ENCODE data around the gene PTPRN2.
"Not testable (repeated sequence)": the region's sequence is repeated elsewhere in the genome, so short reads cannot be mapped to it uniquely, and the experiment has no call there.

The PTPRN2 gene

DNA sequence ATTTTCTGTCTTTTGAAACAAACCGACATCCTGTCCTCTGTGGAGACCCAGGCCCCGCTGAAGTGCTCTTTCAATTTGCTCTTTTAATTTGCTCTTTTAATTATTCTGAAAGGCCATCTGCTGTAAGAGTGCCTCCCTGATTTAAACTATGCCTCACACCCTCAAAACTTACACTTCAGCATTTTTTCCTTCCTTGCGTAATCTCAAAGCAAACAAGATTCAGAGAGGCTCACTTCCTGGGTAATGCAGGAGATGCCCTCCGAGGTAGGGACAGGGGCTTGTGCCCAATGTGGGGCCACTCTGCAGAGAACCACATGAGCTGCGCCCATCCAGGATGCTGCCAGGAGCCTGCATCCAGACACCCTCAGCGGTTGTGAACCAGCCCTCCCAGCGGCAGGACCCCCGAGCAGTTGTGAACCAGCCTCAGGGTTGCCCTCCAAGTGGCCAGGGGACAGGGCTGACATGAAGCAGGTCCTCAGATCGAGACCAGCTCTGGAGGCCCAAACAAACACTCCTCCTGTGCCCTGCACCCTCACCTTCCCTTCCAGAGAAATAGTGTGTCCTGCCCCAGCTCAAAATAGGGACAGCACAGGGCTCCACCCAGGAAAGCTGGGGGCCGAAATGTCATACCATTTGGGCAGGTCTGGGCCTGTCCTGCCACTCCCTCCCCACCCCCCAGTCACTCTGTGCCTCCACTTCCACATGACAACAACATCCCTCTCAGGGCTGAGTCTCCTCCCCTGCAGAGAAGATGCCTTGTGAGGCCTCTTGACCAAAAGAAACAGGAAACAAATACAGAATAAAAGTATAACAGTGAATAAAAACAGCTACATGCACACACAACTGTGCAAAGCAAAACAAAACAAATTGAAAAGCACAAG is 190.4 kb downstream of the PTPRN2 start:
- no peak for DNase-seq

- no peak for DNase-seq
Measured at GRCh38 chr7:158396301-158396905, 191.2 kb downstream of the PTPRN2 start.

DNA sequence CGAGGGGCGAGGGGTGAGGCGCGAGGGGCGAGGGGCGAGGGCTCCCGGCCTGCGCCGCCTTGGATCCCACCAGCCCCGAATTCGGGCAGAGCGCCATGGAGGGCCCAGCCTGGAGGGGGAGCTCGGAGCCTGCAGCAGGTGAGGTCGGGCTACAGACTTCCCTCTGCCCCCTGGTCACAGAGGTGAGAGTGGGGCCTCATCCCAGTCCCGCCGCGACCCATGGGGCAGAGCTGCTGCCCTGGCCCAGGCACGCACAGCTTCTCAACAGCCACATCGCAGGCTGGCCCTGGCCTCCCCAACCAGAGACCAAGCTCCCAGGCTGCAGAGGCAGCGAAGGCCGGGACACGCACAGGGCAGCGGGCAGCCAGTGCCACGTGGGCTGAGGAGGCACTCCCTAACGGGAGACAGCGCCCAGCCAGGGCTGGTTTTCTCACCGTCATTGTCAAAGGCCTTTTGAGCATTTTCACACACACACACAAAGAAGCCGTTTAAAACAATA is 191.8 kb downstream of the PTPRN2 start:
- no peak for DNase-seq

DNA sequence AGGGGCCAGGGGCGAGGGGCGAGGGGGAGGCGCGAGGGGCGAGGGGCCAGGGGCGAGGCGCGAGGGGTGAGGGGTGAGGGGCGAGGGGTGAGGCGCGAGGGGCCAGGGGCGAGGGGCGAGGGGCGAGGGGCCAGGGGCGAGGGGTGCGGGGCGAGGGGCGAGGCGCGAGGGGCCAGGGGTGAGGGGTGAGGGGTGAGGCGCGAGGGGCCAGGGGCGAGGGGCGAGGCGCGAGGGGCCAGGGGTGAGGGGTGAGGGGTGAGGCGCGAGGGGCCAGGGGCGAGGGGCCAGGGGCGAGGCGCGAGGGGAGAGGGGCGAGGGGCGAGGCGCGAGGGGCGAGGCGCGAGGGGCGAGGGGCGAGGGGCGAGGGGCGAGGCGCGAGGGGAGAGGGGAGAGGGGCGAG is 192.3 kb downstream of the PTPRN2 start:
- no peak for DNase-seq

DNA sequence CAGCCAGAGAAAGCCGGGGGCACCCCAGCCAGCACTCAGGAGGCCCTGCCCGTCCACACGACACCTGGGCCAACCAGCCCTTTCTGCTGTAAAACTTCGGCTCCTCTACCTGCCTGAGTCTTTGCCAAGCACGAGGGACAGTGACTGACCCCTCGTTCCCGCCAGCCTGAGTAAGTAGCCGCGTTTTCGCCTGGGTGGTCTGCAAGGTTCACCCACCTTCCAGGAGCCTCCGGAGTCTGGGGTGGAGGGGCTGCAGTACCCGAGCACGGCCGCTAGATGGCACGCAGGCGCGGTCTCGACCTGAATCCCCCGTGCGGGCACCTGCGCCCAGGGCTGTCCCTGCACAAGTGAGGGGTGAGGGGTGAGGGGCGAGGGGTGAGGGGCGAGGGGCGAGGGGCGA is 192.7 kb downstream of the PTPRN2 start:
- no peak for DNase-seq

GRCh38 chr7:158393926-158394625 is 193.5 kb downstream of the PTPRN2 start:
- DNase-seq: no peak

- no peak for DNase-seq
Measured at GRCh38 chr7:158392251-158392650, 195.4 kb downstream of the PTPRN2 start.

DNA sequence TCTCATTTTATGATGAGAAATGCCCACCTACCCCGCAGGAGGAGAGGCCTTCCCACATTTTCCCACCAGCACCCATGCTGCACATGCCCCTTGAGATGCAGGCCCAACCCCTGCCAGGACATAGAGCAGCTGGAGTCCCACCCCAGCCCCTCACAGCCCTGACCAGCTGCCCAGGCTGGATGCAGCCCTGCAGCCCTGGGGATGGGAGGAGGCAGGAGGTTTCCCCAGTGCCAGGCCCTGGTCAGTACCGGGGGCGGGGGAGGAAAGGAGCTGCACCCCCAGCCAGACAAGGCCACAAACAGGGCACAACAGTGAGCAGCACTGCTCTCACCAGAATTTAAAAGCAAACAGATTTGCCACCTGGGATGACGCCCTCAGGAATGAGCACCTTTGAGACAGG is 196.1 kb downstream of the PTPRN2 start:
- DNase-seq: no peak

DNA sequence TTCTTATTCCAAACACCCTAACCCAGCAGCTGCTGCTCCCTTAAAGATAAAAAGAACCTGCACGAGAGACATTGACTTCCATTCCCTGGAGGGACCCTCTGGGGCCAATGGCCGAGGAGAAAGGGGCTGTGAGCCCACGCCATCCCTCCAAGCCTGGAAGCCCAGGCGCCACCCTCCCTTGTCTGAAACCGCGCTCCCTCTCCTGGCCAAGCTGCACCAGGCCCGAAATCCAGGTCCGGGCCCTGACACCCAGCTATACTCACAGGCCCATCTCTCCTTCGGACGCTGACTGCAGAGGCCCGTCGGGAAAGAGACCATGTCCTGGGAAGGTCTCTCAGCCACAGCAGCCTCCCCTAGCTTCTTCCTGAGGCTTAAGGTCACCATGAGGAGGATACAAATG is 196.5 kb downstream of the PTPRN2 start:
- DNase-seq: no peak

DNA sequence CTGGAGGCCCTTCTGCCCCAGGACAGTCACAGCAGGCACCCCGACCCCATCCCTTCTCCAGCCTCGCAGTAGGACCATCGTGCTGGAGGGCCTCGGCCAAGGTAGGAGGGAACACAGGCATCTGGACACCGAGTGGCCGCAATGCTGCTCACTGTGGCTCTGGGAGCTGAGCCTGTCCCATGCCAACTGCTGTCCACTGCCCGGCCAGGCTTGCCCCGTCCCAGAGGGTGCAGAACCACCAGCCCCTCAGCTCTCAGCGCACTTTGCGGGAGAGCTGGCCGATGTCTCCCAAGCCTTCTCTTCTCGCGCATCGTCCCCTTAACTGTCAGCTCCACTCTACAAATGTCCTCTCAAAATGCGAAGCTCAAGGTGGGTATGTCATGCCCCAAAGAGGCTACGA is 197.2 kb downstream of the PTPRN2 start:
- DNase-seq: no peak

- no peak for DNase-seq
Measured at GRCh38 chr7:158389514-158390425, 197.9 kb downstream of the PTPRN2 start.

DNA sequence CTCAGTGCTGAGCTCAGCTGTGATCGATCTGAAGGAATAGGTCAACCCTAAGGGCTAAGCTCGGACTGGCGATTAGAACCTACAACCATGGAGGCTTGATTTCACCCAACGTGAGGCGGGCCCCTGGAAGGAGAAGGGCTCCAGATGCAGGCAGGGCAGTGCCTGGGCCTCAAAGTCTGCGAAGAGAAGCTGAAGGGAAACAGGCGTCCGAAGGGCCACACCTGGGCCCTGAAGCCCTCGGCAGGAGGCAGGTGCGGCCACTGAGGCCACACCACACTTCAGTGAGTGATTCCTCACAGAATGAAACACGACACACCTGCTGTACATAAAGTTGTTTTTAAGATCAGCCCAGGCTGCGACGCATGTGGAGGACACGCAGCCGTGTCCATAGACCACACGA is 198.7 kb downstream of the PTPRN2 start:
- no peak for DNase-seq

- DNase-seq: no peak
Measured at GRCh38 chr7:158388072-158388471, 199.6 kb downstream of the PTPRN2 start.

GRCh38 chr7:158387546-158387891 is 200.1 kb downstream of the PTPRN2 start:
- no peak for DNase-seq

GRCh38 chr7:158386866-158387545 is 200.6 kb downstream of the PTPRN2 start:
- no peak for DNase-seq

GRCh38 chr7:158386355-158386618 is 201.3 kb downstream of the PTPRN2 start:
- no peak for DNase-seq

- DNase-seq: not testable (repeated sequence)
Measured at GRCh38 chr7:158385496-158386354, 201.9 kb downstream of the PTPRN2 start.

- no peak for DNase-seq
Measured at GRCh38 chr7:158384746-158385145, 202.9 kb downstream of the PTPRN2 start.

DNA sequence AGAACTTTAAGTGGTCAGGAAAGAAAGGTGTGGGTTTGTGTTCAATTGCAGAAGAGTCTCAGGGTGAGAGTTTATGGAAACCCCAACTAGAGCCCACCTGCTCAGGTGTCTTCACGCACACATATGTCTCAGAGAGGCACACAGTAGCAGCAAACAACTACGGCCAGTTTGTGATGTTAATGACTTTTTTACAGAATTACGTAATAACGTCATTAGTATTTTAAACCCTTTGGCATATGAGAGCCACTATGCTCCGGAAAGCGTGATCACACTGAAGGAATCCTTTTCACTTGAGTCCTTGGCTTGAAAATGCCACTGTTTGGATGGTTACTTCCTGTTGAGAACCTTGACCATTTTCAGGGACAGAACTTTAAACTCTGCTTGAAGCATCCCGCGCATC is 204.0 kb downstream of the PTPRN2 start:
- no peak for DNase-seq

- DNase-seq: no peak
Measured at GRCh38 chr7:158382363-158383254, 205.0 kb downstream of the PTPRN2 start.
